EH (cell line): ENCODE measurements around the gene OTUD4.

ENCODE experiments used
- DNase-seq: peaks from one replicate; pipeline ENCODE4 v3.0.0-alpha.2; 2015; ENCODE audit warnings: low read depth

The OTUD4 gene

GRCh38 chr4:145108128-145108527 is 72.3 kb downstream of the OTUD4 start:
- DNase-seq: no peak

DNA sequence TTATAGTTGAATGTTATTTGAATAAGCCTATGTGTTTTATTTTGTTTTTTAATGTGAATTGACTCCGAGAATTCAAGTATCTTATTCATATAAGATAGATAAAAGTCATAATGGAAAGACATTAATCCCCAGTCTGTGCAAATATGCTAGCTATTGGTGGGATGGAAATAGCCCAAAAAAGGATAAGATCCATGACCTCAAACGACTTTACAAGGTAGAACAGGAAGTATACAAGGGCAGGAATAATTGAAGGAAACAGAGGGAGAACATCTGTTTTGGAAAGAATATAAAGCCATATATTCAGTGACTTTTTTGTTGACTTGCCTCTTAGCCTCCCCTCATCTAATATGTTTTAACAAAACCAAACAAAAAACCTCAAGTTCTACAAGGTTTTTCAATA is 73.3 kb downstream of the OTUD4 start:
- no peak for DNase-seq

- DNase-seq: no peak
These were observed 76.9 kb downstream of the OTUD4 start for GRCh38 chr4:145103496-145103895.

DNA sequence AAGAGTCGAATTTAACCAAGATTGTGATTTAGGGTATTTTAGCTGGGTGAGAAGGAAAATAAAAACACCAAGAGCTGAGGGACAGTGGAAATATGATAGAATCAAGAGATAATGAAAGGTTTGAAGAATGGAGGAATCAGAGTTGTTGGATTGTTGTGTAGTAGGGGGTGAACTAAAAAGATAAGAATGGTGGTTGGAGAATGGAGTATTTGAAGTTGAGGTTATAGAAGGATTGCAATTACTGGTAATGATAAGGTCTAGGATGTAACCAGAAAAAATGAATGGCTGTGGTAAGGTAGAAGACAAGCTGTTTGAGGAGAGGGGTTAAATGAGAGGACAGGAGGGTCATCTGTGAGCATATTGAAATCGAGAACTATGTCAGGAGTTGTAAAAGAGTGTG is 77.8 kb downstream of the OTUD4 start:
- DNase-seq: no peak

GRCh38 chr4:145101091-145101490 is 79.3 kb downstream of the OTUD4 start:
- no peak for DNase-seq

GRCh38 chr4:145099653-145100052 is 80.7 kb downstream of the OTUD4 start:
- DNase-seq: peak; percentile 27

DNA sequence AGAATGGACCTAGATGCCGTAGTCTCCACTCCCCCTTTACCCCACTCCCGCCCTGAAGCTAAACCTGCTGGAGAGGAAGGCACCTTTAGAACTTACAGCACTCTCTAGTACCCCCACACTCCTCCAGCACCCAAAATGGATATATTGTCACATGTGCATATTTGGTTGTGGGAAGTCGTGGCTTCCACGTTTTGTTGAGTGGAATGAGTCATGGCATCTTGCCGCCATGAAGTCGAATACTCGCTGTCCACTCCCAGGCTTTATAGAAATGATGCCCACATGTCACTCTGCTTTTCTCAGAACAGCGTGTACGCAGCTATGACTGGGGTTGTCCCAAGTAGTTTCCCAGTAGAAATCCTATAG is 81.7 kb downstream of the OTUD4 start:
- peak; percentile 76 for DNase-seq

DNA sequence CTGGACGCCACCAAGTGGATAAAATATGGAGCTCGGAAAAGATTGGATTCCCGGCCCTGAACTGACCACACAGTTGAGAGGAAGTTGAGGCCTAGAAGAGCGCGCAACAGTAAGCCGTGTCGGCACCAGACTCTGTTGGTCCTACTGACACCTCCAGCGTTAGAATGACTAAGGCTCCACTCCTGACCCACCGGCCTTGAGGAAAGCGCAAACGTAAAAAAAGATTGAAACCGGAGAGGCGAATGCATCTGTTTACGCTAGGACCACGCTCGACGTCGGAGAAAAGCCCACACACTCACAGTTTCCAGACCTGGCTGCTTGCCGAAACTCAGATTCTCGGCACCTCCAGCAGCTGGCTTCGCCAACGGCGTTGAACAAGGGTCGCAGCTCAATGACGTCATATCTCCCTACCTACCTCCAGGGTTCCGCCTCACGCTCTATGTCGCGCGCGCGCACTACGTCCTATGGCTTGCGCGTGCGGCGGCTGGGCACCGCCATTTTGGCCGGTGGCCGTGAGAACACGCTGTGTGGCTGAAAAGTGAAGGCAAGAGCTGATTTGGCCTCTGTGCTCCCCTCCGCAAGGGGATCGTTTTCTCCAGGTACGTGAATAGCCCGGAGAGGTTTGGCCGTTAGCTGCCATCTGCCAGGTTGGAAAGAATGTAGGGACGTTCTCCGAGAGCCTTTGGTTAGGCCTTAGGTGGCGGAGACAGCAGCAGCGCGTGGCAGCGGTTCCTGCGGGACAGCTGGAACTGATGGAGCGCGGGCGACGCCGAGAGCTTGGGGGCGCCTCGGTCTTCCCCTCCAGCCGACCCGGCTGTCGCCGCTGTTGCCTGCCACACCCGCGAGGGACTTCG is 82.3 kb downstream of the OTUD4 start, which contains the start of the genes ABCE1 and ANAPC10:
Gene ABCE1 (plus strand): TSS at position 491 of the 854 bp plus-strand sequence. CDS start 6,102 bp downstream, outside the sequence.
Gene ANAPC10 (minus strand): TSS at position 376 of the 854 bp plus-strand sequence. CDS start 2,097 bp downstream, outside the sequence.
- peak; percentile 98 for DNase-seq

GRCh38 chr4:145097331-145097820 is 83.0 kb downstream of the OTUD4 start:
- DNase-seq: no peak

DNA sequence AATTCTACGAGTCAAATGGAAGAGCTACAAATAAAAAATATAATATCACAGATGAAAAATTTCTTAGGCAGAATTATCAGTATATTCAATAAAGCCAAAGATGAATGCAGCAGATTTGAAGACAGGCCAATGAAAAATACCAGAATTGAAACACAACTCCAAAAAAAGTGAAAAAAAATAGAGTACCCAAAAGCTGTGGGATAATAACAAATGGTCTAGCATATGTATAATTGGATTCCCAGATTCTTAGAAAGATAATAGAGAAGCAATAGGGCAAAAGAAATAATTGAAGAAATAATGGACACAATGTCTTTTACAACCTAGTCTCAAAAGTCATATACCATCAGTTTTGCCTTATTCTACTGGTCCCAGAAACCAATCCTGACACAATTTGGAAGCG is 86.8 kb downstream of the OTUD4 start:
- DNase-seq: no peak

GRCh38 chr4:145090380-145090779 is 90.0 kb downstream of the OTUD4 start:
- DNase-seq: no peak

DNA sequence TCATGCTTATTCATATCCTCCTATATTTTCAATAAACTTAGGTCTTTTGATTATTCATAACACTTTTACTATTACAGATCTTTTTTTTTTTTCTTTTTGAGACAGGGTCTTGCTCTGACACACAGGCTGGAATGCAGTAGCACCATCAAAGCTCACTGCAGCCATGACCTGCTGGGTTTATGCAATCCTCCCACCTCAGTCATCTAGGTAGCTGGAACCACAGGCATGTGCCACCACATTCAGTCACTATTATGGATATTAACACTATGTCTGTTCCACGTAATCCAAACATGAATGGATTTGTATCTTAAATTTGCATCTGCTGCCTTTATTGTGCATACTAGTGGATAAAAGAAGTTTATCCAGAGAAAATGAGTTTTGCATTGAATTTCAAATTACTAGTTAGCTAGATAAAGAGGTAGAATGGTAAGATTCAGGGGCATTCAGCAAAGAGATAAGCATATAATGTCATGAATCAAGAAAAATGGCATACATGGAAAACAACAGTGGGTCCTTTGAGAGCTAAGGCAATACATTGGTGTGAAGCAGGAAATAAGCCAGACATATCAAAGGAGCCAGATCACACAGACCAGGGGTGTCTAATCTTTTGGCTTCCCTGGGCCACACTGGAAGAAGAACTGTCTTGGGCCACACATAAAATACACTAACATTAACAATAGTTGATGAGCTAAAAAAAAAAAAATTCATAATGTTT is 96.3 kb downstream of the OTUD4 start:
- DNase-seq: no peak
